Right atrium auricular region (tissue), 2 donors: ENCODE measurements around the gene COLEC11. TPM values are rescaled to one million over a fixed set of nuclear protein-coding genes. Genes with fewer than 3 reads are reported as not detected.

ENCODE experiments used
- DNase-seq: peaks from one replicate; pipeline ENCODE4 v3.0.0-alpha.2; 2019; ENCODE audit warnings: low spot score
- H3K27ac ChIP-seq, 2 donors: fragments of 200-600 bp; sonication (generic); 1 replicate in 1 of 2; 2 replicates in 1 of 2; pipeline ENCODE4 v1.5.1; 2016 to 2019
- H3K27me3 ChIP-seq, 2 donors: fragments of 200-600 bp; sonication (generic); one replicate each; pipeline versions ENCODE4 v1.5.1 to v1.6.0; 2017 to 2019
- H3K36me3 ChIP-seq: fragments of 200-600 bp; sonication (generic); one replicate; pipeline ENCODE4 v1.5.1; 2016
- H3K4me1 ChIP-seq, 2 donors: fragments of 200-600 bp; sonication (generic); one replicate each; pipeline versions ENCODE4 v1.5.1 to v1.6.0; 2017 to 2019
- H3K4me3 ChIP-seq, 2 donors: fragments of 200-600 bp; sonication (generic); 1 replicate in 1 of 2; 2 replicates in 1 of 2; pipeline ENCODE4 v1.5.1; 2017 to 2019; ENCODE audit warnings: mild to moderate bottlenecking in 1 of 2, moderate library complexity in 1 of 2
- H3K9me3 ChIP-seq, 2 donors: fragments of 200-600 bp; sonication (generic); one replicate each; pipeline ENCODE4 v1.5.1; 2019
- total RNA-seq, 2 donors: library from RNA; depleted of rRNA; stranded (reverse); fragments of >200 nt; gene quantifications; one replicate each; pipeline ENCODE4 v1.1.0, GENCODE V29; 2016
- TF ChIP-seq, protein P1 (sequence below), 2 donors: fragments of 200-600 bp; sonication (generic); IDR thresholded peaks; one replicate each; pipeline ENCODE4 v1.5.1; 2019; ENCODE audit warnings: antibody characterized with exemption in 2 of 2

Gene COLEC11
- total RNA-seq, 2 donors from 2014 or later, result 27.8 to 56.6 TPM

GRCh38 chr2:3670941-3671340, 76.0 kb downstream of the COLEC11 start:
- H3K9me3 ChIP-seq, result no peaks in the 10 kb centered on the region
- peak; percentile 54 for DNase-seq

GRCh38 chr2:3672861-3673678, 78.2 kb downstream of the COLEC11 start:
- no peak for DNase-seq
- TF ChIP-seq, protein P1, sequence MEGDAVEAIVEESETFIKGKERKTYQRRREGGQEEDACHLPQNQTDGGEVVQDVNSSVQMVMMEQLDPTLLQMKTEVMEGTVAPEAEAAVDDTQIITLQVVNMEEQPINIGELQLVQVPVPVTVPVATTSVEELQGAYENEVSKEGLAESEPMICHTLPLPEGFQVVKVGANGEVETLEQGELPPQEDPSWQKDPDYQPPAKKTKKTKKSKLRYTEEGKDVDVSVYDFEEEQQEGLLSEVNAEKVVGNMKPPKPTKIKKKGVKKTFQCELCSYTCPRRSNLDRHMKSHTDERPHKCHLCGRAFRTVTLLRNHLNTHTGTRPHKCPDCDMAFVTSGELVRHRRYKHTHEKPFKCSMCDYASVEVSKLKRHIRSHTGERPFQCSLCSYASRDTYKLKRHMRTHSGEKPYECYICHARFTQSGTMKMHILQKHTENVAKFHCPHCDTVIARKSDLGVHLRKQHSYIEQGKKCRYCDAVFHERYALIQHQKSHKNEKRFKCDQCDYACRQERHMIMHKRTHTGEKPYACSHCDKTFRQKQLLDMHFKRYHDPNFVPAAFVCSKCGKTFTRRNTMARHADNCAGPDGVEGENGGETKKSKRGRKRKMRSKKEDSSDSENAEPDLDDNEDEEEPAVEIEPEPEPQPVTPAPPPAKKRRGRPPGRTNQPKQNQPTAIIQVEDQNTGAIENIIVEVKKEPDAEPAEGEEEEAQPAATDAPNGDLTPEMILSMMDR (IDR thresholded peaks at IDR 0.05), result no peak
- Histone ChIP-seq H3K36me3 (no peaks in the 10 kb centered on the region), H3K27me3 (no peaks in the 10 kb centered on the region), H3K9me3 (no peaks in the 10 kb centered on the region), H3K4me1 (no peaks in the 10 kb centered on the region), H3K4me3 (no peak overlapping the region), H3K27ac (no peak overlapping the region)

More at GRCh38 chr2:3670941-3671340, 76.0 kb downstream of the COLEC11 start:
- TF ChIP-seq, protein P1 (IDR thresholded peaks at IDR 0.05), result no peak
- Histone ChIP-seq H3K27me3 (no peaks in the 10 kb centered on the region), H3K4me3 (no peak overlapping the region), H3K4me1 (peaks cover 0 to 6% of the 10 kb centered on the region in 2 donors), H3K27ac (no peak overlapping the region), H3K36me3 (no peaks in the 10 kb centered on the region)

GRCh38 chr2:3674066-3674845, 79.3 kb downstream of the COLEC11 start:
- Histone ChIP-seq H3K27ac (no peak overlapping the region), H3K27me3 (no peaks in the 10 kb centered on the region), H3K36me3 (no peaks in the 10 kb centered on the region), H3K4me1 (no peaks in the 10 kb centered on the region), H3K4me3 (no peak overlapping the region), H3K9me3 (no peaks in the 10 kb centered on the region)
- TF ChIP-seq, protein P1 (IDR thresholded peaks at IDR 0.05), result no peak
- DNase-seq, result no peak

GRCh38 chr2:3675687-3676086, 80.8 kb downstream of the COLEC11 start:
- Histone ChIP-seq H3K36me3 (no peaks in the 10 kb centered on the region), H3K4me3 (no peak overlapping the region), H3K27me3 (no peaks in the 10 kb centered on the region), H3K4me1 (no peaks in the 10 kb centered on the region), H3K9me3 (no peaks in the 10 kb centered on the region), H3K27ac (no peak overlapping the region)
- no peak for DNase-seq
- TF ChIP-seq, protein P1 (IDR thresholded peaks at IDR 0.05), result no peak

DNA sequence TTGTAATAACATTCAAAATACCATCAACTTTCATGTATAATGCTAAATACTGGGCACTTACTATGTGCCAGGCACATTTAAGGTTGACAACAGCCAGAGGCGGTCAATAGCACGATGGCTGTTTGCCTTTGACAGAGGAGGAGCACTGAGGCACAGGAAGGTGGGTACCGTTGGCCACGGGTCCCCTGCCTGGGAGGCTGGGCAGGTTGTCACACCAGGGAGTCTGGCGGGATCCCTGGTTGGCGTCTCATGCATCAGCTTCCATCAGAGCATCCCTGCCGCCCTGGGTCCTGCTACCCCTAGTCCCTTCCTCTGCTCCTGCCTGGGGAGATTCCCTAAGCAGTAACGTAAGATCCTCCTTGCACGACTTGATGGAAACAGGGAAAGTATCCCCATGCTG, 82.5 kb downstream of the COLEC11 start:
- TF ChIP-seq, protein P1 (IDR thresholded peaks at IDR 0.05), result no peak
- no peaks in the 10 kb centered on the region for H3K27me3 ChIP-seq
- H3K27ac ChIP-seq, result no peak overlapping the region
- no peak for DNase-seq
- no peak overlapping the region for H3K4me3 ChIP-seq
- H3K4me1 ChIP-seq, result no peaks in the 10 kb centered on the region
- H3K9me3 ChIP-seq, result no peaks in the 10 kb centered on the region
- no peaks in the 10 kb centered on the region for H3K36me3 ChIP-seq
